AG04450 (cell line): ENCODE data around the gene KRTAP5-5. TPM values are rescaled to one million over a fixed set of nuclear protein-coding genes. Genes with fewer than 3 reads are reported as not detected.

Experiments
- CTCF ChIA-PET: fragments of 300-600, 350-600 bp; formaldehyde crosslinking; extraction: SDS; loops from one replicate; lab custom pipeline; 2022; ENCODE audit warnings: antibody characterized with exemption, inconsistent platforms; lab: Charles Lee
- POLR2A ChIA-PET: fragments of 350-600 bp; formaldehyde crosslinking; extraction: SDS; loops from one replicate; lab custom pipeline; 2021; ENCODE audit warnings: antibody characterized with exemption, inconsistent platforms; lab: Yijun Ruan, JAX
- DNase-seq: peaks from one replicate; pipeline ENCODE4 v3.0.0-alpha.2; 2011; ENCODE audit warnings: low read depth, low spot score
- H3K27ac ChIP-seq: one replicate; pipeline ENCODE4 v1.5.1; 2012; ENCODE audit warnings: low read depth, low read length, control low read depth
- H3K27me3 ChIP-seq: one replicate; pipeline ENCODE4 v1.6.0; 2012; ENCODE audit warnings: low read length; ENCODE audit not compliant: control insufficient read depth, insufficient read depth
- H3K4me3 ChIP-seq: 2 replicates; pipeline ENCODE4 v1.5.1; 2011; ENCODE audit warnings: mild to moderate bottlenecking, low read depth, low read length, control low read depth
- H3K9me3 ChIP-seq: 2 replicates; pipeline ENCODE4 v1.5.1; 2012; ENCODE audit warnings: low read length; ENCODE audit not compliant: control insufficient read depth, insufficient read depth
- polyA plus RNA-seq: library from polyadenylated mRNA; depleted of rRNA; stranded (reverse); fragments of >200 nt; gene quantifications from 2 replicates; pipeline ENCODE4 v1.2.3, GENCODE V29; 2011
- TF ChIP-seq, protein P1 (sequence below): IDR thresholded peaks from 2 replicates; pipeline ENCODE4 v1.5.1; 2011; ENCODE audit warnings: low read depth, low read length, control low read depth, inconsistent platforms

Gene KRTAP5-5
- polyA plus RNA-seq, 1 experiment = not detected

DNA sequence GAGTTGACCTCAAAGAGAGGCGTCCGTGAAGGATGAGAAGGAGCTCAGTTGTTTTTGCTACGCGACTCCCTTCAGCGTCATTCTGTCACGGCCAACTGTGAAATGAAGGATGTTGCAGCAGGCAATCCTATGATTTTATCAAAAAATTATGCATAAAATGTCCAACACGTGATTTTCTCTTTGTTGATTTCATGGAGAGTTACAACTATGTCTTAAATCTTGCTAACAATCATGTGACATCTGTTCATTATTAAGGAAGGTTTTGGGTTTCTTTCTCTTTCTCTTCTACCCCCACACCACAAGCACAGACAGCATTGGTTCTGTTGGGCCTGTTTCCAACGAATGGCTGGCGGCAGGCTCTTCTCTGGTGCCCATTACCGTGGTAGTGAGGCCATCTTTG lies 11.3 kb upstream of the KRTAP5-5 start:
- peaks cover 9% of the 10 kb centered on the region for H3K27me3 ChIP-seq
- no peak overlapping the region for H3K4me3 ChIP-seq

DNA sequence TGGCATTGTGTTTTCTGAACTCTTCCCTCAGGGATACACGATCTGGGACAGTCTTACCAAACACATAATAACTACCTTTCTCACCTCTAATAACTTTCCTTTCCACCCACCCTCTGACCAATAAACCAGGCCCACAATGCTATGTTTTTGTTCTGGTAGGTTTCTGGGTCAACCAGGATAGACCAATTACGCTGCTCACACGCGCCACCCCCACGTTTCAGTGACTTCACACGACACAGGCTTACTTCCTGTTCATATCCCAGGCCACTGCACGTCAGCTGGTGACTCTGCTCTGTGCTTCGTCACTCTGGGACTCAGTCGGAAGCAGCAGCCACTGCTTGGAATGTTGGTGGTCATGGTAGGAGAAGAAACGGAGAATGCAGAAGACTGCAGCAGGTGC lies 10.1 kb upstream of the KRTAP5-5 start:
- Histone ChIP-seq H3K27me3 (peaks cover 9% of the 10 kb centered on the region), H3K9me3 (no peaks in the 10 kb centered on the region), H3K27ac (no peak overlapping the region), H3K4me3 (no peak overlapping the region)
- POLR2A ChIA-PET = no interaction called here
- TF ChIP-seq, protein P1, sequence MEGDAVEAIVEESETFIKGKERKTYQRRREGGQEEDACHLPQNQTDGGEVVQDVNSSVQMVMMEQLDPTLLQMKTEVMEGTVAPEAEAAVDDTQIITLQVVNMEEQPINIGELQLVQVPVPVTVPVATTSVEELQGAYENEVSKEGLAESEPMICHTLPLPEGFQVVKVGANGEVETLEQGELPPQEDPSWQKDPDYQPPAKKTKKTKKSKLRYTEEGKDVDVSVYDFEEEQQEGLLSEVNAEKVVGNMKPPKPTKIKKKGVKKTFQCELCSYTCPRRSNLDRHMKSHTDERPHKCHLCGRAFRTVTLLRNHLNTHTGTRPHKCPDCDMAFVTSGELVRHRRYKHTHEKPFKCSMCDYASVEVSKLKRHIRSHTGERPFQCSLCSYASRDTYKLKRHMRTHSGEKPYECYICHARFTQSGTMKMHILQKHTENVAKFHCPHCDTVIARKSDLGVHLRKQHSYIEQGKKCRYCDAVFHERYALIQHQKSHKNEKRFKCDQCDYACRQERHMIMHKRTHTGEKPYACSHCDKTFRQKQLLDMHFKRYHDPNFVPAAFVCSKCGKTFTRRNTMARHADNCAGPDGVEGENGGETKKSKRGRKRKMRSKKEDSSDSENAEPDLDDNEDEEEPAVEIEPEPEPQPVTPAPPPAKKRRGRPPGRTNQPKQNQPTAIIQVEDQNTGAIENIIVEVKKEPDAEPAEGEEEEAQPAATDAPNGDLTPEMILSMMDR = no peak
- CTCF ChIA-PET = interaction anchor here (0.9 kb wide), 1 partner anchor 33 kb away, joined by 3 read pairs; no protein-coding TSS in a partner anchor
- DNase-seq = no peak

More for the DNA sequence above, 11.3 kb upstream of the KRTAP5-5 start:
- TF ChIP-seq, protein P1 = no peak
- ChIA-PET CTCF (interaction anchor here (1.0 to 2.2 kb wide), 3 partner anchors 11 to 34 kb away, joined by 3 to 15 read pairs (median 4); partner anchors contain the start of gene KRTAP5-5), POLR2A (interaction anchor here (0.5 kb wide), 1 partner anchor 20 kb away, joined by 3 read pairs; the partner anchor contains the start of gene KRTAP5-2)
- Histone ChIP-seq H3K9me3 (no peaks in the 10 kb centered on the region), H3K27ac (no peak overlapping the region)
- DNase-seq = no peak

DNA sequence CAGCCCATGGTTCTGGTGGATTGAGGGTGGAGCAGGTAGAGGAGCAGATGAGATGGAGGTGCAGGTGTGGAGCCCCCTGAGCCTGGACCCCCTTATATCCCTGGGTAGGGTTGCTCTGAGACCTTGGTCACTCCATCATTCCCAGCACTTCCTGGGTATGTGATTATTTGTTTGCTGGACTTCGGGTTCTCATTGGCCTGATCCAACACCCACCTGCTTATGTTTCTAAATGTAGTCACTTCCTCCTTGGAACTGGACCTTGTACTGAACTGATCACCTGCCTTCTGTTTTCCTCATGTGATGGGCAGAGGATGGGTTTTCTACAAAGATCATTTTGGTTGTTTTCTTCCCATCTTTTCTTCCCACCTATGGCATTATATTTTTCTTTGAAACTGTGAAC lies 7.5 kb upstream of the KRTAP5-5 start, which contains the start of gene KRTAP5-4:
Gene KRTAP5-4 (minus strand): TSS at position 53 of the 400 bp plus-strand sequence. CDS start 45 bp downstream, at position 8.
- ChIA-PET CTCF (interaction anchor here (0.6 kb wide), 1 partner anchor 340 kb away, joined by 3 read pairs; no protein-coding TSS in a partner anchor), POLR2A (no interaction called here)
- Histone ChIP-seq H3K9me3 (no peaks in the 10 kb centered on the region), H3K4me3 (no peak within 1 kb of the TSS), H3K27me3 (peaks cover 24% of the 10 kb centered on the region), H3K27ac (no peak within 1 kb of the TSS)
- DNase-seq = no peak
- TF ChIP-seq, protein P1 = no peak

DNA sequence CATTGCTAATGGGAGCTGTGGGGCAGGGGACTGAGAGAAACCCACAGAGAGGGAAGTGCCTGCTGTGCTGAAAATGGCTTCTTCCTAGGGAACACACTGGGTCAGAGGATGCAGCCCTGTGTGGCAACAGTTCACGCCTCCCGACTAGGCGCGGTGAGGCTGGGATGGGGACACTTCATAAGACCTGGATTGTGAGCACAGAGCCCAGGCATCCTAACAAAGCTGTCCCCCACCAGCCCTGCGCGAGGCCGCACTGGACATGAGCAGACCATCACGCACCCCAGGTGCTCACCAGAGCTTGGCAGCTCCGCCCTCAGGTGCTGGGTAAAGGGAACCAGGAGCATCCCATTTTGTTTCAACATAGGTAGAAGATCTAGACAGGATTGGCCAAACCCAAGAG lies 5.9 kb upstream of the KRTAP5-5 start:
- Histone ChIP-seq H3K4me3 (no peak overlapping the region), H3K27me3 (peaks cover 34% of the 10 kb centered on the region), H3K27ac (no peak overlapping the region), H3K9me3 (no peaks in the 10 kb centered on the region)
- no peak for DNase-seq
- ChIA-PET POLR2A (no interaction called here), CTCF (interaction anchor here (0.8 to 1.1 kb wide), 3 partner anchors 12 to 77 kb away, joined by 3 to 4 read pairs (median 3); no protein-coding TSS in a partner anchor)
- TF ChIP-seq, protein P1 = no peak

DNA sequence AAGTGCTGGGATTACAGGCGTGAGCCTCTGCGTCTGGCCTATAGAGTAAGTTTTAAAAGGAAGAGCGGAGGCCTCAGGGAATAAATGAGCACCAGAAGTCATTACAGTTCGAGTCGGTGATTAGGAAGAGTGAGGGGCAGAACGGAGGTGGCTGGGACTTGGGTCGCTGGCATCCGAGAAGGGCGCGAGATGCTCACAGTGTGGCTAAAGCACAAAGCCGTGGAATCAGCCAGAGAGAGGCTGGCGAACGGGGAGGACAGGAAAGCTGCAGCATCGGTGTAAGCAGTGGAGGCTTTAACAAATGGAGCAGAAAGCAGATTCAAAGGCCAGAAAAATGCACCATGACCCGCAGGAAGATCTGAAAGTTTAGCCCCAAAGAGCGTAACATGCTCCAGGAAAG lies 5.0 kb upstream of the KRTAP5-5 start:
- Histone ChIP-seq H3K9me3 (no peaks in the 10 kb centered on the region), H3K27me3 (peaks cover 39% of the 10 kb centered on the region), H3K4me3 (no peak overlapping the region), H3K27ac (no peak overlapping the region)
- CTCF ChIA-PET = interaction anchor here (1.0 to 1.1 kb wide), 2 partner anchors 29 to 78 kb away, joined by 3 to 4 read pairs; no protein-coding TSS in a partner anchor
- no peak for DNase-seq
- TF ChIP-seq, protein P1 = no peak
- POLR2A ChIA-PET = no interaction called here
